GM19025 (cell line): ENCODE data around the gene XPO4.

ENCODE experiments used
- ATAC-seq: cut with Tn5 transposase; IDR thresholded peaks from one replicate; pipeline ENCODE4 v1.9.1; 2021; ENCODE audit warnings: mild to moderate bottlenecking, low read depth, moderate library complexity; ENCODE audit not compliant: unreplicated experiment

Gene XPO4

DNA sequence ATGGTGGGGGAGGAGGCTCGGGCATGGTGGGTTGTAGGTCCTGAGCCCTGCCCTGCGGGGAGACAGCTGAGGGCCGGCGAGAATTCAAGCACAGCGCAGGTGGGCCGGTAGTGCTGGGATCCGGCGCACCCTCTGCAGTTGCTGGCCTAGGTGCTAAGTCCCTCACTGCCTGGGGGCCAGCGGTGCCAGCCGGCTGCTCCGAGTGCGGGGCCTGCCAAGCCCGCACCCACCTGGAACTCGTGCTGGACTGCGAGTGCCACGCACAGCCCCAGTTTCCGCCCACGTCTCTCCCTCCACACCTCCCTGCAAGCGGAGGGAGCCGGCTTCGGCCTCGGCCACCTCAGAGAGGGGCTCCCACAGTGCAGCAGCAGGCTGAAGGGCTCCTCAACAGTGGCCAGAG is 162.5 kb downstream of the XPO4 start:
- no peak for ATAC-seq

DNA sequence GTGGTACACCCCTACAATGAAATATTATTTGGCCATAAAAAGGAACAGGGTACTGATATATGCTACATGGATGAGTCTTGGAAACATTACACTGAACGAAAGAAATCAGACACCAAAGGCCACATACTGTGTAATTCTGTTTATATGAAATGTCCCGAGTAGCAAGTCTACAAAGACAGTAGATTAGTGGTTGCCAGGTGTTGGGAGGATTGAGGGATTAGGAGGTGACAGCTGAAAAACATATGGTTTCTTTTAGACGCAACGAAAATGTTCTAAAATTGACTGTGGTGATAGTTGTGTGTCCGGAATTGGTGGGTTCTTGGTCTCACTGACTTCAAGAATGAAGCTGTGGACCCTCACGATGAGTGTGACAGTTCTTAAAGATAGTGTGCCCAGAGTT is 163.9 kb downstream of the XPO4 start:
- no peak for ATAC-seq

DNA sequence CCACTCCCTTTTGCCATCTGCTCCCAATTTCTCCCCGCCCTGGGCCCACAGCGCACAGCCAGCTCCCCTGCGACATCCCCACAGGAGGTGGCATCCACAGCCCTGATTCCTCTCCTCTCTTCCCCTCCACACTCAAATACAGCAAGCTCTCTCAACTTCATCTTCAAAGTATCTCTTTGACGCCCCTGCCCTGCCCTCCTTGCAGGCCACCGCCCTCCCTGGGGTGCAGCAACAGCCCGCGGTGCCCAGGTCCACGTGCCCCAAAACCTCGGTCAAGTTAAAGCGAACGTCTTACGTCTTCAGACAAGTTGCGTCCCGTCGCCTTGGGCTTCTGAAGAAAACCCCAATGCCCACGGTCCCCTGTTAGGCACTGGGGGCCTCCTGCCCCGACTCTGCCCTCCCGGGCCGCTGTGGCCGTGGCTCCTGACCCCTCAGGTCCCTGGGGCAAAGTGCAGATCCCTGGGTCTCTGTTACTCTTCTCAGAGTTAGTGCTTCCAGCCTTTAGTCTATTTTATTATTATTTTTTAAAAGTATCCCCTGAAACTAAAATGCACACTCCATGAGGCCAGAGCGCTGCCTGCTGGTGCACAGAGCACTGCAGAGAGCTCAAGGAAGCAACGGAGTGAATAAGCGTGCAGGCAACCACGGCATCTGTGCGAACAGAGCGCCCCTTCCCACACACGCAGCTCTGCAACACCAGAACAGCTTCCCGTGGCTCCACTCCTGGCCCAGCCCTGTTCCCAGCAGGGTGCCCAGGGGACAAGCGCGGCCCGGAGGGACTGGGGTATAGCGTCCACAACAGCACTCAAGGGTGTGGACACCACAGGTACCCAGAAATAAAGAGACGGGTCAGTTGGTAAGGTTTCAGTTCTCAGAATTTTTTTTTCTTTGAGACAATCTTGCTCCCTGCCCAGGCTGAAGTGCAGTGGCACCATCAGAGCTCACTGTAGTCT is 172.6 kb downstream of the XPO4 start:
- no peak for ATAC-seq

DNA sequence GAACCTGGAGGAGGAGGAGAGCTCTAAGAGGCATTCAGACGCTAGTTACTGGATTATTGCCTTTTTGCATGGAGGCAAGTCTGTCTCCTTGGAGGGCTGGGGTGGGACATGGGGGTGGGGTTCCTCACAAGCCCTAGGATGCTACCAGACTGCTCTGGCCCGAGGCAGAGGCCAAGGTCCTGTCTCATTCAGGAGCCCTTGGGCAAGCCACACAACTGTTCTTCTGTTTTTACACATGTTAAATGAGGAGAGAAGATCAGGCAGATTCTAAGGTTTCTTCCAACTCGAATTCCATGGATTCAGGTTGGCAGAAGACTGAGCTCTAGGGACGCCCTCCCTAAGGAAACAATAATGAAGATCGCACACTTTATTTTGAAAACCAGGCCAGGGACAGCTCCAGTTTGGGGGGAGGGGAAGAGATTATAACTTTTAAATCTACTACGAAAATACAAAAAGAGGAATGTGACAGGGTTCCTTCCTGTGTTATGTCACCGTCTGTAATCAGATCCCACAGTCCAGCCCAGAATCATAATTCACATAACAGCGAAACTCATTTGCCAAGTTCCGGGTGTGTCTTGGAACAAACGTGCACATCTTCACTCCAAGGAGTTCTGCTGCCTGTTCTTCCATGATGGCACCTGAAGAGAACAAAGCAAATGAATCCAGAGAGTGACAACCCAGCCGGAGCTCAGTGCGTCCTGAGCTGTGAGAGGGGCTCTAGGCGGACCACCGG is 173.8 kb downstream of the XPO4 start:
- no peak for ATAC-seq

DNA sequence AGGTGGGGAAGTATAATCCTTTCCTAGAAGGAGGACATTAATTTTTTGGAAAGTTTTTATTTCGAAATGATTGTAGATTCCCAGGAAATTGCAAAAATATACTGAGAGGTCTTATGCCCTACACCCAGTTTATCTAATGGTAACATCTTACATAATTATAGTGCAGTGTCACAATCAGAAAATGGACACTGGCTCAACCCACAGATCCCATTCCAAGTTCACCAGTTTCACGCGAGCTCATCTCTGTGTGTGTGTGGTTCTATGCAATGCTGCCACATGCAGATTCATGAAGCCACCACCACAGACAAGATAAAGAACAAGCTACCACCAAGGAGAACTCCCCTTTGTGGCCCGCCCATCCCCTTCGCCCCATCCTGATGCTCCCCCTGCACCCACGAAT is 174.7 kb downstream of the XPO4 start:
- no peak for ATAC-seq
